Activated CD4-positive, alpha-beta T cell treated with anti-CD3 and anti-CD28 coated beads, Interleukin-2, amount 10 ng/mL, durations not matched to agents 24 days and 14 days (primary cell): ENCODE data around the gene C11orf68. TPM values are rescaled to one million over a fixed set of nuclear protein-coding genes. Genes with fewer than 3 reads are reported as not detected.
"Not testable (repeated sequence)": the region's sequence is repeated elsewhere in the genome, so short reads cannot be mapped to it uniquely, and the experiment has no call there.

Source experiments
- DNase-seq: peaks from one replicate; pipeline ENCODE4 v3.0.0; 2022
- H3K27ac Mint-ChIP-seq: one replicate; pipeline ENCODE4 v1.8.0; 2022; ENCODE audit warnings: mild to moderate bottlenecking, mixed read lengths
- H3K27me3 Mint-ChIP-seq: one replicate; pipeline ENCODE4 v1.8.0; 2022; ENCODE audit warnings: mixed read lengths
- H3K36me3 Mint-ChIP-seq: one replicate; pipeline ENCODE4 v1.8.0; 2022; ENCODE audit warnings: low read depth, mild to moderate bottlenecking, mixed read lengths
- H3K4me1 Mint-ChIP-seq: one replicate; pipeline ENCODE4 v1.8.0; 2021; ENCODE audit warnings: mixed read lengths
- H3K4me3 Mint-ChIP-seq: one replicate; pipeline ENCODE4 v1.8.0; 2022; ENCODE audit warnings: mild to moderate bottlenecking, moderate library complexity, mixed read lengths
- H3K9me3 Mint-ChIP-seq: one replicate; pipeline ENCODE4 v1.8.0; 2021; ENCODE audit warnings: mixed read lengths
- intact Hi-C: fragments of 100-400 bp; cut with micrococcal nuclease; formaldehyde crosslinking; loops from one replicate; pipeline ENCODE4 v1.15.1; 2023
- total RNA-seq: library from RNA; stranded (reverse); gene quantifications from 2 replicates; pipeline ENCODE4 v1.2.3, GENCODE V29; 2022

C11orf68 gene
- total RNA-seq, 1 donor from 2014 or later = 21.1 TPM

DNA sequence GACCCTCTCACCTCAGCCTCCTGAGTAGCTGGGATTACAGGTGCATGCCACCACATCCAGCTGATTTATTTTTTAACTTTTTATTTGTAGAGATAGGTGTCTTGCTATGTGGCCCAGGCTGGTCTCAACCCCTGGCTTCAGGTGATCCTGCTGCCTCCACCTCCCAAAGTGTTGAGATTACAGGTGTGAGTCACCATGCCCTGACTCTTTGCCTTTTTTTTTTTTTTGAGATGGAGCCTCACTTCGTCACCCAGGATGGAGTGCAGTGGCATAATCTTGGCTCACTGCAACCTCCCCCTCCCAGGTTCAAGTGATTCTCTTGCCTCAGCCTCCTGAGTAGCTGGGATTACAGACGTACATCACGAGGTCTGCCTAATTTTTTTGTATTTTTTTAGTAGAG, 32.8 kb upstream of the C11orf68 start:
- H3K36me3 Mint-ChIP-seq, H3K4me3 Mint-ChIP-seq, H3K4me1 Mint-ChIP-seq, intact Hi-C loops, H3K27ac Mint-ChIP-seq, H3K9me3 Mint-ChIP-seq, DNase-seq: not testable (repeated sequence)
- H3K27me3 Mint-ChIP-seq = peaks cover 10% of the 10 kb centered on the region

DNA sequence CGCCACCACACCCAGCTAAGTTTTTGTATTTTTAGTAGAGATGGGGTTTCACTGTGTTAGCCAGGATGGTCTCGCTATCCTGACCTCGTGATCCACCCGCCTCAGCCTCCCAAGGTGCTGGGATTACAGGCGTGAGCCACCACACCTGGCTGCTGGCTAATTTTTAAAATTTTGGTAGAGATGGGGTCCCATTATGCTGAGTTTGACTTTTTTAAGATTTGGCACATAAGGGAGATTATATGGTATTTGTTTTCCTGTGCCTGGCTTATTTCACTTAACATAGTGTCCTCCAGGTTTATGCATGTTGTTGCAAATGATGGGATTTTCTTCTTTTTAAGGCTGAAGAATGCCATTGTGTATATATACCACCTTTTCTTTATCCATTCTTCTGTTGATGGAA, 31.8 kb upstream of the C11orf68 start:
- H3K4me1 Mint-ChIP-seq, H3K4me3 Mint-ChIP-seq, H3K36me3 Mint-ChIP-seq, H3K27ac Mint-ChIP-seq, intact Hi-C loops, DNase-seq, H3K9me3 Mint-ChIP-seq: not testable (repeated sequence)
- peaks cover 10% of the 10 kb centered on the region for H3K27me3 Mint-ChIP-seq

DNA sequence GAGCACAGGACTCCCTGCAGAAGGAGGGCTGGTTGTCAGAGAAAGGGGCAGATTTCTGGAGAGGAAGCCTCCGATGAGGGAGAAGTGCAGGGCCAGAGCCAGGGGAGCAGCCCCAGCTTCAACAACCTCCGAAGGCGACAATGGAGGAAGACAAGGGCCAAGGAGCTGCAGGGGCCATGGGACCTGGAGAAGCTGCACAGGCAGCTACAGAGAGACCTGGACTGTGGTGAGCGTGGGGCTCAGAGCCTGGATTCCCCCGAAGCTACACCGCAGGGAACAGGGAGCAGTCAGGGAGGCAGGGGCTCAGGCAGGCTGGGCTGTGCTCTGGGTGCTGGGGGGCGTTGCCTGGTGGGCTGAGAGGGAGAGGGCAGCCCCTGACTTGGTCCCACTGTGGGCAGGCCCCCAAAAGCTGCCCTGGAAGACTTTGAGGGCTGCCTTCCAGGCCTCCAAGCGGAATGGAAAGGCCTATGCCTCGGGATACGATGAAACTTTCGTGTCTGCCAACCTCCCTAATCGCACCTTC, 28.8 kb upstream of the C11orf68 start:
- Mint-ChIP-seq H3K36me3 (no peaks in the 10 kb centered on the region), H3K4me3 (no peak overlapping the region), H3K27me3 (peaks cover 10% of the 10 kb centered on the region), H3K9me3 (no peaks in the 10 kb centered on the region), H3K27ac (no peak overlapping the region), H3K4me1 (no peaks in the 10 kb centered on the region)
- DNase-seq = no peak
- intact Hi-C loops = no loop called here

GRCh38 chr11:65947133-65947532, 28.3 kb upstream of the C11orf68 start:
- Mint-ChIP-seq H3K27ac (no peak overlapping the region), H3K9me3 (no peaks in the 10 kb centered on the region), H3K36me3 (no peaks in the 10 kb centered on the region), H3K4me1 (no peaks in the 10 kb centered on the region), H3K27me3 (peaks cover 10% of the 10 kb centered on the region), H3K4me3 (no peak overlapping the region)
- intact Hi-C loops = no loop called here
- no peak for DNase-seq

- peaks cover 8% of the 10 kb centered on the region for H3K27me3 Mint-ChIP-seq
- no peaks in the 10 kb centered on the region for H3K9me3 Mint-ChIP-seq
- no peak for DNase-seq
- no peaks in the 10 kb centered on the region for H3K36me3 Mint-ChIP-seq
- H3K27ac Mint-ChIP-seq = no peak overlapping the region
- intact Hi-C loops = no loop called here
- H3K4me1 Mint-ChIP-seq = peaks cover under 1% of the 10 kb centered on the region
- no peak overlapping the region for H3K4me3 Mint-ChIP-seq
Observed at GRCh38 chr11:65946655-65947054, 27.8 kb upstream of the C11orf68 start.

DNA sequence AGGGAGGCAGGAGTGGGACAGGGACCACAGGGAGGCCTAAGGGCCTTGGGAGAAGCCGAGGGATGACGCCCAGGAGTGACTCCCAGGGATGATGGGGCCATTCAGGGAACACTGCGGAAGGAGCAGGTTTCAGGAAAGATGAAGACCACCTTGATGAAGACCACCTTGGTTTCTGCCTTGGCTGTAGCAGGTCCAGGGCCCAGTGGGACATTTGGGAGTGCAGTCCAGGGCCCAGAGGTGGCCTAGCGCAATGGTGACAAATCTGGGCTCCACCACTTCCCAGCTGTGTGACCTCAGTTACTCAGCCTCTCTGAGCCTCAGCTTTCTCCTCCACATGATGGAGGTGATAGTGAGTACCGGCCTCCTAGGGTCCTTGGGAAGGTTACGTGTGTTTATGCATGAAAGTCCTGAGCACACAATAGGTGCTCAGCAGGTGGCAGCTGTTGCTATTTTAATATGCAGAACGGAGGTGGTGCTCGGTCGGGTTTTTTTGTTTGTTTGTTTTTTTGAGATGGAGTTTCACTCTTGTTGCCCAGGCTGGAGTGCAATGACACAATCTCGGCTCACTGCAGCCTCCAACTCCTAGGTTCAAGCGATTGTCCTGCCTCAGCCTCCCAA, 27.2 kb upstream of the C11orf68 start:
- H3K9me3 Mint-ChIP-seq = no peaks in the 10 kb centered on the region
- no peak overlapping the region for H3K27ac Mint-ChIP-seq
- DNase-seq = no peak
- H3K4me1 Mint-ChIP-seq = peaks cover 6% of the 10 kb centered on the region
- H3K4me3 Mint-ChIP-seq = no peak overlapping the region
- intact Hi-C loops = no loop called here
- peaks cover 10% of the 10 kb centered on the region for H3K27me3 Mint-ChIP-seq
- no peaks in the 10 kb centered on the region for H3K36me3 Mint-ChIP-seq

- H3K4me1 Mint-ChIP-seq = peaks cover 7% of the 10 kb centered on the region
- intact Hi-C loops = no loop called here
- H3K9me3 Mint-ChIP-seq = no peaks in the 10 kb centered on the region
- no peak within 1 kb of the TSS for H3K4me3 Mint-ChIP-seq
- no peak for DNase-seq
- no peaks in the 10 kb centered on the region for H3K36me3 Mint-ChIP-seq
- peaks cover 8% of the 10 kb centered on the region for H3K27me3 Mint-ChIP-seq
- no peak within 1 kb of the TSS for H3K27ac Mint-ChIP-seq
Observed at GRCh38 chr11:65945430-65945911, 26.6 kb upstream of the C11orf68 start, which contains the start of gene TSGA10IP. Gene TSGA10IP, plus strand, starts transcription at chr11:65945480. Its CDS starts 196 bp downstream, at chr11:65945676.

GRCh38 chr11:65944767-65945166, 25.9 kb upstream of the C11orf68 start:
- no peak overlapping the region for H3K4me3 Mint-ChIP-seq
- peaks cover 10% of the 10 kb centered on the region for H3K27me3 Mint-ChIP-seq
- intact Hi-C loops = no loop called here
- no peaks in the 10 kb centered on the region for H3K36me3 Mint-ChIP-seq
- no peak overlapping the region for H3K27ac Mint-ChIP-seq
- DNase-seq = no peak
- no peaks in the 10 kb centered on the region for H3K9me3 Mint-ChIP-seq
- H3K4me1 Mint-ChIP-seq = peaks cover 7% of the 10 kb centered on the region

GRCh38 chr11:65944191-65944590, 25.3 kb upstream of the C11orf68 start:
- H3K4me1 Mint-ChIP-seq = peaks cover 7% of the 10 kb centered on the region
- intact Hi-C loops = no loop called here
- H3K4me3 Mint-ChIP-seq = no peak overlapping the region
- no peak for DNase-seq
- H3K27ac Mint-ChIP-seq = no peak overlapping the region
- no peaks in the 10 kb centered on the region for H3K9me3 Mint-ChIP-seq
- H3K36me3 Mint-ChIP-seq = no peaks in the 10 kb centered on the region
- H3K27me3 Mint-ChIP-seq = peaks cover 10% of the 10 kb centered on the region

DNA sequence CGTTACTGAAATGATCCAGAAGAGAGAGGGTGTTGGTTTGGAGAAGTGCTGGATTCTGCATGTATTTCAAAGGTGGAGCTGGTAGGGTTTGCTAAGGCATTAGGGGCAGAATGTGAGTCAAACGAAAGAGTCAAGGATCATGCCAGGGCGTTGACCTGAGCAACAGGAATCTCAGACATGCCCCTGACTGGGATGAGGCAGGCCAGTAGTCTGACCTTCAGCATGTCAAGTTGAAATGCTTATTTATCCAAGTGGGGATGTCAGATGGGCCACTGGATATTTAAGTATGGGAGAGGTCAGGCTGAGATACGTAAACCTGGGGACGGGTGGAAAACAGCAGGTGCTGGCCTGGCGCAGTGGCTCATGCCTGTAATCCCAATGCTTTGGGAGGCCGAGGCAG, 23.7 kb upstream of the C11orf68 start:
- intact Hi-C loops = no loop called here
- no peaks in the 10 kb centered on the region for H3K36me3 Mint-ChIP-seq
- no peaks in the 10 kb centered on the region for H3K9me3 Mint-ChIP-seq
- H3K27me3 Mint-ChIP-seq = peaks cover 6% of the 10 kb centered on the region
- H3K27ac Mint-ChIP-seq = no peak overlapping the region
- peaks cover 7% of the 10 kb centered on the region for H3K4me1 Mint-ChIP-seq
- no peak for DNase-seq
- no peak overlapping the region for H3K4me3 Mint-ChIP-seq

GRCh38 chr11:65941720-65942310, 23.0 kb upstream of the C11orf68 start:
- intact Hi-C loops = no loop called here
- Mint-ChIP-seq H3K36me3 (no peaks in the 10 kb centered on the region), H3K4me3 (no peak overlapping the region), H3K4me1 (peaks cover 7% of the 10 kb centered on the region), H3K27me3 (peaks cover 6% of the 10 kb centered on the region), H3K9me3 (no peaks in the 10 kb centered on the region), H3K27ac (no peak overlapping the region)
- DNase-seq = no peak

DNA sequence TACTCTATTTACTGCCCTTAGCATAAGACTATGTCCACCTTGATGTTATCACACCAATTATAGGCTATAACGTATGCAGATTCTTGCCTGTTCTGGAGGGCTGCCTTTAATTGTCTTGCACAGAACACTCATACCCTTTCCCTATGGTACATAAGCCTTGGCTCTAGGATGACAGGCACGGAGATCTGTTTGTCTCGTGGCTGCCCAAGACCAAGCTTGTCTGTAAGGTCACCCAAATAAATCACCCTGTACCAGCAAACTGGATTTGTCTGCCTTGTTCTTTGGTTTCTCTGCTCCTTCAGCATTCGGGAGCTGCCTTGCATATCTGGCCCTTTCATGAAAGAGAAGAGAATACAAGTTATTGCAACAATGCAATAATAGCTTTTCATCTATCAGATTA, 18.9 kb upstream of the C11orf68 start:
- no peak overlapping the region for H3K27ac Mint-ChIP-seq
- no peaks in the 10 kb centered on the region for H3K9me3 Mint-ChIP-seq
- intact Hi-C loops = no loop called here
- no peaks in the 10 kb centered on the region for H3K36me3 Mint-ChIP-seq
- H3K4me3 Mint-ChIP-seq = no peak overlapping the region
- DNase-seq = no peak
- peaks cover 7% of the 10 kb centered on the region for H3K4me1 Mint-ChIP-seq
- H3K27me3 Mint-ChIP-seq = peaks cover 6% of the 10 kb centered on the region

GRCh38 chr11:65934014-65934413, 15.2 kb upstream of the C11orf68 start:
- intact Hi-C loops = no loop called here
- Mint-ChIP-seq H3K4me1 (peaks cover 16% of the 10 kb centered on the region), H3K27me3 (no peaks in the 10 kb centered on the region), H3K27ac (no peak overlapping the region), H3K9me3 (no peaks in the 10 kb centered on the region), H3K36me3 (no peaks in the 10 kb centered on the region), H3K4me3 (no peak overlapping the region)
- DNase-seq = no peak

GRCh38 chr11:65932558-65932919, 13.7 kb upstream of the C11orf68 start:
- no peaks in the 10 kb centered on the region for H3K27me3 Mint-ChIP-seq
- intact Hi-C loops = no loop called here
- no peak overlapping the region for H3K4me3 Mint-ChIP-seq
- no peak for DNase-seq
- H3K36me3 Mint-ChIP-seq = no peaks in the 10 kb centered on the region
- H3K9me3 Mint-ChIP-seq = no peaks in the 10 kb centered on the region
- peaks cover 31% of the 10 kb centered on the region for H3K4me1 Mint-ChIP-seq
- no peak overlapping the region for H3K27ac Mint-ChIP-seq
